K562 (cell line): ENCODE data around the gene ERBB3.

ENCODE experiments used
- CBX1 ChIP-seq: sonication (generic); IDR thresholded peaks from 2 replicates; pipeline ENCODE4 v1.6.1; 2016; ENCODE audit warnings: antibody characterized with exemption, low read depth, mild to moderate bottlenecking
- CBX5 ChIP-seq: IDR thresholded peaks from 2 replicates; pipeline ENCODE4 v1.6.1; 2014; ENCODE audit warnings: low read depth, borderline replicate concordance
- CEBPB ChIP-seq: fragments of 450-650 bp; IDR thresholded peaks from 2 replicates; pipeline ENCODE4 v1.6.1; 2016; ENCODE audit warnings: missing genetic modification characterization, missing compliant biosample characterization
- HCFC1 ChIP-seq: IDR thresholded peaks from 2 replicates; pipeline ENCODE4 v1.6.1; 2012; ENCODE audit warnings: low read depth, low read length, improper control_type of control experiment
- MCM5 ChIP-seq: fragments of 450-650 bp; IDR thresholded peaks from 2 replicates; pipeline ENCODE4 v1.6.1; 2016; ENCODE audit warnings: low read depth
- MCM7 ChIP-seq, 2 experiments: fragments of 450-650 bp; IDR thresholded peaks; 2 replicates each; pipeline ENCODE4 v1.6.1; 2016 to 2018
- NCOA2 ChIP-seq, 2 experiments: fragments of 450-650 bp; IDR thresholded peaks; 2 replicates each; pipeline ENCODE4 v1.6.1; 2018; ENCODE audit warnings: mild to moderate bottlenecking in 2 of 2, moderate library complexity in 1 of 2; ENCODE audit not compliant: partially characterized antibody in 2 of 2
- NFE2L1 ChIP-seq: fragments of 450-650 bp; IDR thresholded peaks from 2 replicates; pipeline ENCODE4 v1.6.1; 2016; ENCODE audit warnings: missing genetic modification characterization, low read depth, mild to moderate bottlenecking, missing compliant biosample characterization, moderate library complexity, borderline replicate concordance
- RAD21 ChIP-seq, 2 experiments: fragments of 250-450 bp in 1 of 2; fragments of 450-650 bp in 1 of 2; sonication (Bioruptor Pico) in 1 of 2; formaldehyde crosslinking in 1 of 2; IDR thresholded peaks in 1 of 2; conservative IDR thresholded peaks in 1 of 2; 2 replicates each; pipeline versions ENCODE4 v1.4.0 to v1.8.0; 2020 to 2022; ENCODE audit warnings: mild to moderate bottlenecking in 2 of 2, moderate library complexity in 1 of 2
- SIN3B ChIP-seq: fragments of 450-650 bp; IDR thresholded peaks from 2 replicates; pipeline ENCODE4 v1.6.1; 2017; ENCODE audit warnings: low read depth, mild to moderate bottlenecking, moderate library complexity
- ZBTB1 ChIP-seq: sonication (generic); formaldehyde crosslinking; IDR thresholded peaks from 2 replicates; pipeline ENCODE4 v1.8.1; 2023; ENCODE audit warnings: missing genetic modification reagents, low read depth, mild to moderate bottlenecking, borderline replicate concordance
- TF ChIP-seq, protein P1 (sequence below), 2 experiments: fragments of 450-650 bp in 1 of 2; sonication (generic) in 1 of 2; formaldehyde crosslinking in 1 of 2; IDR thresholded peaks in 1 of 2; conservative IDR thresholded peaks in 1 of 2; 2 replicates each; pipeline versions ENCODE4 v1.6.1 to v1.8.1; 2016 to 2023; ENCODE audit warnings: mild to moderate bottlenecking in 2 of 2, moderate library complexity in 2 of 2, inconsistent platforms in 1 of 2, missing genetic modification reagents in 1 of 2
- TF ChIP-seq, protein P2 (sequence below), 3 experiments: IDR thresholded peaks in 2 of 3; conservative IDR thresholded peaks in 1 of 3; 2 replicates each; pipeline ENCODE4 v1.5.1; 2011 to 2012; ENCODE audit warnings: low read length in 3 of 3, mild to moderate bottlenecking in 3 of 3, control low read depth in 2 of 3, improper control_type of control experiment in 1 of 3, inconsistent platforms in 1 of 3, low read depth in 1 of 3, mixed read lengths in 1 of 3, moderate library complexity in 1 of 3; ENCODE audit not compliant: insufficient read depth in 2 of 3

DNA sequence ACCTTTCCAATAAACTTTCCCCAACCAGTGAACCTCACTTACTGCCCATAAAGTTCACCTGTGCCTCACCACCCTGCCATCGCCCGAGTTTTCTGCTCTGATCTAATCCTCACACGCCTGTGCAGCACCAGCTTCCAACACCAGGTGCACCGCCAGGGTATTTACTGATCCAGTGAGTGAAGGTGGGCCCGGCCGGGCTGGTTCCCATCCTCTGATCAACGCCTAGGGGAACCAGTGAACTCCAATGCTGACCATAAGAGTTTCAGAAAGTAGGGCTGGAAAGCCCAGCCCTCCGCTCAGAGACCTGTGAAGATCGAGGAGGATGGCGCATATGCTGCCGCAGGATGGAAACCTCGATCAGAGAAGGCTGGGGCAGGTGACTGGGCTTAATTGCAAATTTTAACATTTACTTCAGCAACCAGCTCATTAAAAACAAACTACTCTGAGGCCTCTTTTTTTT lies 71.7 kb downstream of the ERBB3 start:
- TF ChIP-seq NFE2L1 (tag) (no peak), SIN3B (no peak), ZBTB1 (no peak), CEBPB (no peak), CBX1 (no peak), MCM7 (IDR thresholded peaks at IDR 0.05) (no peak), CBX5 (no peak), NCOA2 (IDR thresholded peaks at IDR 0.05; ENCODE audit: partially characterized antibody in 2 of 2) (no peak), RAD21 (CRISPR knock-in tag; conservative IDR thresholded peaks at IDR 0.05 in 1 of 2, IDR thresholded peaks at IDR 0.05 in 1 of 2) (0 out of 4 replicates have a peak, but pooled peaks of 1 of the 2 experiments have one; percentile 8), HCFC1 (no peak), MCM5 (no peak)
- TF ChIP-seq, protein P1, sequence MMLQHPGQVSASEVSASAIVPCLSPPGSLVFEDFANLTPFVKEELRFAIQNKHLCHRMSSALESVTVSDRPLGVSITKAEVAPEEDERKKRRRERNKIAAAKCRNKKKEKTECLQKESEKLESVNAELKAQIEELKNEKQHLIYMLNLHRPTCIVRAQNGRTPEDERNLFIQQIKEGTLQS (IDR thresholded peaks at IDR 0.05), result no peak
- TF ChIP-seq, protein P1 (CRISPR knock-in tag; conservative IDR thresholded peaks at IDR 0.05), result no peak
- TF ChIP-seq, protein P2, sequence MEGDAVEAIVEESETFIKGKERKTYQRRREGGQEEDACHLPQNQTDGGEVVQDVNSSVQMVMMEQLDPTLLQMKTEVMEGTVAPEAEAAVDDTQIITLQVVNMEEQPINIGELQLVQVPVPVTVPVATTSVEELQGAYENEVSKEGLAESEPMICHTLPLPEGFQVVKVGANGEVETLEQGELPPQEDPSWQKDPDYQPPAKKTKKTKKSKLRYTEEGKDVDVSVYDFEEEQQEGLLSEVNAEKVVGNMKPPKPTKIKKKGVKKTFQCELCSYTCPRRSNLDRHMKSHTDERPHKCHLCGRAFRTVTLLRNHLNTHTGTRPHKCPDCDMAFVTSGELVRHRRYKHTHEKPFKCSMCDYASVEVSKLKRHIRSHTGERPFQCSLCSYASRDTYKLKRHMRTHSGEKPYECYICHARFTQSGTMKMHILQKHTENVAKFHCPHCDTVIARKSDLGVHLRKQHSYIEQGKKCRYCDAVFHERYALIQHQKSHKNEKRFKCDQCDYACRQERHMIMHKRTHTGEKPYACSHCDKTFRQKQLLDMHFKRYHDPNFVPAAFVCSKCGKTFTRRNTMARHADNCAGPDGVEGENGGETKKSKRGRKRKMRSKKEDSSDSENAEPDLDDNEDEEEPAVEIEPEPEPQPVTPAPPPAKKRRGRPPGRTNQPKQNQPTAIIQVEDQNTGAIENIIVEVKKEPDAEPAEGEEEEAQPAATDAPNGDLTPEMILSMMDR (IDR thresholded peaks at IDR 0.05 in 2 of 3, conservative IDR thresholded peaks at IDR 0.05 in 1 of 3; ENCODE audit: insufficient read depth in 2 of 3, low read depth in 1 of 3, low read length in 3 of 3), result peak; percentile 34 to 67 (median 50)
